Measurements from ENCODE around the gene TRIML2. TPM values are rescaled to one million over a fixed set of nuclear protein-coding genes. Genes with fewer than 3 reads are reported as not detected.

Gene TRIML2
- total and polyA plus RNA-seq, 2 of the 13 experiments (the other 11 are each of a cell fraction or from before 2014, with no cell fraction given) = not detected

GRCh38 chr4:188107931-188108843 lies 1.2 kb downstream of the TRIML2 start:
- BruUV-seq (replicated peaks) = no TSS peak
- Histone ChIP-seq H3K4me1 (ENCODE audit: insufficient read depth, low read length) (no peaks in the 10 kb centered on the region), H2AFZ (ENCODE audit: low read length) (no peak overlapping the region), H3K4me3 (replicated peaks in 1 of 3; ENCODE audit: insufficient read depth in 1 of 3, low read depth in 2 of 3, low read length in 3 of 3) (no peak overlapping the region), H3K4me2 (ENCODE audit: low read depth, low read length) (no peak overlapping the region), H3K9me3 (ENCODE audit: low read length) (no peaks in the 10 kb centered on the region), H4K20me1 (ENCODE audit: insufficient read depth, low read length) (no peaks in the 10 kb centered on the region), H3K9ac (ENCODE audit: insufficient read depth, low read depth, low read length) (no peak overlapping the region), H3K36me3 (replicated peaks in 1 of 2; ENCODE audit: control insufficient read depth in 1 of 2, insufficient read depth in 2 of 2, low read length in 2 of 2) (no peaks in the 10 kb centered on the region), H3K27me3 (ENCODE audit: control insufficient read depth in 1 of 2, insufficient read depth in 2 of 2, low read length in 2 of 2) (no peaks in the 10 kb centered on the region; a peak in 1 of 5 replicates), H3K79me2 (ENCODE audit: insufficient read depth, low read length) (no peaks in the 10 kb centered on the region), H3K27ac (ENCODE audit: extremely low read length, insufficient read depth, low read length) (no peak overlapping the region)
- POLR2A ChIA-PET = no interaction called here
- intact Hi-C loops (cut with micrococcal nuclease; ENCODE audit: unreplicated experiment) = no loop called here
- ATAC-seq (no peak), FAIRE-seq (no peak), DNase-seq (ENCODE audit: low spot score) (no peak)
- TF ChIP-seq HMG20A (CRISPR knock-in tag; IDR thresholded peaks at IDR 0.05; ENCODE audit: borderline replicate concordance) (no peak), ARNT2 (CRISPR knock-in tag; IDR thresholded peaks at IDR 0.05; ENCODE audit: low read depth) (no peak)
- 6% methylated on average over 10 of the region's 10 CpGs for WGBS (ENCODE audit: low lambda C conversion rate)
- CTCF ChIA-PET (ENCODE audit: low intra/inter-chr PET ratio, low total read pairs) = no interaction called here
- in situ Hi-C loops (cut with HindIII; ENCODE audit: extremely low pct_ligation_motif_present, low pct_unique_long_range_greater_than_20kb) = no loop called here

- intact Hi-C loops (cut with micrococcal nuclease; ENCODE audit: unreplicated experiment) (no loop called here), in situ Hi-C loops (cut with HindIII; ENCODE audit: extremely low pct_ligation_motif_present, low pct_unique_long_range_greater_than_20kb) (no loop called here)
- H3K4me1 ChIP-seq (ENCODE audit: insufficient read depth, low read length) = no peaks in the 10 kb centered on the region
- no peaks in the 10 kb centered on the region for H4K20me1 ChIP-seq (ENCODE audit: insufficient read depth, low read length)
- H3K9ac ChIP-seq (ENCODE audit: insufficient read depth, low read depth, low read length) = no peak overlapping the region
- H3K4me3 ChIP-seq (replicated peaks in 1 of 3; ENCODE audit: insufficient read depth in 1 of 3, low read depth in 2 of 3, low read length in 3 of 3) = no peak overlapping the region
- ChIA-PET CTCF (ENCODE audit: low intra/inter-chr PET ratio, low total read pairs) (no interaction called here), POLR2A (no interaction called here)
- no peaks in the 10 kb centered on the region for H3K79me2 ChIP-seq (ENCODE audit: insufficient read depth, low read length)
- H3K27me3 ChIP-seq (ENCODE audit: control insufficient read depth in 1 of 2, insufficient read depth in 2 of 2, low read length in 2 of 2) = no peaks in the 10 kb centered on the region; a peak in 1 of 5 replicates
- no peaks in the 10 kb centered on the region for H3K9me3 ChIP-seq (ENCODE audit: low read length)
- no peak overlapping the region for H3K4me2 ChIP-seq (ENCODE audit: low read depth, low read length)
- FAIRE-seq (no peak), DNase-seq (ENCODE audit: low spot score) (no peak), ATAC-seq (no peak)
- H3K36me3 ChIP-seq (replicated peaks in 1 of 2; ENCODE audit: control insufficient read depth in 1 of 2, insufficient read depth in 2 of 2, low read length in 2 of 2) = no peaks in the 10 kb centered on the region
- BruUV-seq (replicated peaks) = no TSS peak
- WGBS (ENCODE audit: low lambda C conversion rate) = 85% methylated on average over 39 of the region's 40 CpGs
- H2AFZ ChIP-seq (ENCODE audit: low read length) = no peak overlapping the region
- no peak overlapping the region for H3K27ac ChIP-seq (ENCODE audit: extremely low read length, insufficient read depth, low read length)
- TF ChIP-seq ARID2 (CRISPR knock-in tag; IDR thresholded peaks at IDR 0.05; ENCODE audit: borderline replicate concordance) = no peak
- TF ChIP-seq ZNF580 (CRISPR knock-in tag; IDR thresholded peaks at IDR 0.05; ENCODE audit: borderline replicate concordance, low read depth) = no peak
- TF ChIP-seq ATF2 (CRISPR knock-in tag; IDR thresholded peaks at IDR 0.05) = no peak
- TF ChIP-seq ZNF772 (CRISPR knock-in tag; IDR thresholded peaks at IDR 0.05) = no peak
- no peak for TF ChIP-seq TGIF2 (CRISPR knock-in tag; IDR thresholded peaks at IDR 0.05)
- TF ChIP-seq SPEN (CRISPR knock-in tag; IDR thresholded peaks at IDR 0.05; ENCODE audit: low read depth) = no peak
- no peak for TF ChIP-seq ZFP36 (IDR thresholded peaks at IDR 0.05; ENCODE audit: borderline replicate concordance, low read depth, low read length, partially characterized antibody)
- TF ChIP-seq CCDC6 (CRISPR knock-in tag; IDR thresholded peaks at IDR 0.05) = no peak
- TF ChIP-seq BCL6 (CRISPR knock-in tag; IDR thresholded peaks at IDR 0.05) = no peak
- TF ChIP-seq JUN (CRISPR knock-in tag; IDR thresholded peaks at IDR 0.05) = no peak
- TF ChIP-seq ISL2 (CRISPR knock-in tag; IDR thresholded peaks at IDR 0.05) = no peak
- no peak for TF ChIP-seq ATM (IDR thresholded peaks at IDR 0.05; ENCODE audit: borderline replicate concordance)
- TF ChIP-seq ZNF18 (CRISPR knock-in tag; IDR thresholded peaks at IDR 0.05; ENCODE audit: insufficient replicate concordance) = no peak
- TF ChIP-seq ZFP36L1 (CRISPR knock-in tag; IDR thresholded peaks at IDR 0.05) = no peak
Observed at GRCh38 chr4:188106454-188106853, 2.9 kb downstream of the TRIML2 start.

Data from HepG2 (cell line).